Measurements from ENCODE around the gene SSH2. TPM values are rescaled to one million over a fixed set of nuclear protein-coding genes. Genes with fewer than 3 reads are reported as not detected.

Gene SSH2
- total RNA-seq, 1 experiment from 2014 or later: 14.6 TPM

- Histone ChIP-seq H3K23ac (ENCODE audit: insufficient read length, low read depth, low read length) (no peak overlapping the region), H2BK120ac (ENCODE audit: low read depth, low read length, poor library complexity, severe bottlenecking) (no peak overlapping the region), H4K8ac (replicated peaks; ENCODE audit: insufficient read length, low read depth, low read length) (no peak overlapping the region), H3K79me1 (ENCODE audit: insufficient read depth, low read depth, low read length, poor library complexity, severe bottlenecking) (no peaks in the 10 kb centered on the region), H2BK12ac (ENCODE audit: insufficient read length, low read depth, low read length) (no peak overlapping the region), H4K20me1 (ENCODE audit: control insufficient read depth, insufficient read depth, insufficient read length) (no peaks in the 10 kb centered on the region), H4K5ac (ENCODE audit: insufficient read length, low read depth, low read length) (no peak overlapping the region), H3K18ac (ENCODE audit: insufficient read length, low read depth, low read length) (no peak overlapping the region), H3K9me3 (ENCODE audit: control insufficient read depth, low read depth, low read length) (no peaks in the 10 kb centered on the region), H3K27ac (ENCODE audit: insufficient read length, low read depth, low read length) (no peak overlapping the region), H3K56ac (ENCODE audit: insufficient read length, low read depth, low read length) (no peak overlapping the region), H3K79me2 (ENCODE audit: insufficient read depth, low read length) (no peaks in the 10 kb centered on the region), H2BK5ac (ENCODE audit: insufficient read length, low read length) (no peak overlapping the region), H3K9ac (ENCODE audit: extremely low read depth, insufficient read length, low read length) (no peak overlapping the region), H3K14ac (ENCODE audit: insufficient read depth, low read length) (no peak overlapping the region), H4K91ac (ENCODE audit: insufficient read length, low read depth, low read length) (no peak overlapping the region), H3K4me1 (ENCODE audit: insufficient read depth, low read length) (no peaks in the 10 kb centered on the region), H3K4me2 (ENCODE audit: insufficient read depth, insufficient read length, low read length) (no peak overlapping the region), H3K4ac (ENCODE audit: low read depth, low read length) (no peak overlapping the region), H3T11ph (ENCODE audit: low read length) (no peak overlapping the region), H2AFZ (ENCODE audit: low read length) (no peak overlapping the region), H2BK15ac (ENCODE audit: low read depth, low read length) (no peak overlapping the region), H2BK20ac (ENCODE audit: low read depth, low read length, poor library complexity, severe bottlenecking) (no peak overlapping the region), H3K23me2 (ENCODE audit: insufficient read length, low read depth, low read length, poor library complexity, severe bottlenecking) (no peaks in the 10 kb centered on the region), H2AK5ac (ENCODE audit: insufficient read length, low read length) (no peak overlapping the region), H3K27me3 (ENCODE audit: insufficient read depth, low read length) (no peaks in the 10 kb centered on the region)
- DNase-seq: no peak
- H3K4me1 Mint-ChIP-seq: no peaks in the 10 kb centered on the region
- H3K36me3 Mint-ChIP-seq (ENCODE audit: insufficient read depth in 1 of 3, low read depth in 3 of 3): no peaks in the 10 kb centered on the region
- H3K4me3 Mint-ChIP-seq: no peak overlapping the region
- no peak overlapping the region for H3K27ac Mint-ChIP-seq
- no peak for TF ChIP-seq CTCF (conservative IDR thresholded peaks at IDR 0.05)
- WGBS (ENCODE audit: extremely low coverage, insufficient read length, low lambda C conversion rate): no CpG with 5 or more reads among the region's 1 CpG
- H3K9me3 Mint-ChIP-seq: no peaks in the 10 kb centered on the region
- no peaks in the 10 kb centered on the region; the same call in none of the 2 replicates for H3K27me3 Mint-ChIP-seq (ENCODE audit: low read depth)
Observed at GRCh38 chr17:29977836-29978235, 47.8 kb upstream of the SSH2 start.

Measured in H9 (cell line).